IMR-90 (cell line): ENCODE results near the gene RBM15B.
"Not testable (repeated sequence)": the region's sequence is repeated elsewhere in the genome, so short reads cannot be mapped to it uniquely, and the experiment has no call there.

Experiments
- FOS ChIP-seq: fragments of 150-350 bp; IDR thresholded peaks from 2 replicates; pipeline ENCODE4 v1.6.1; 2016; ENCODE audit warnings: low read depth, low read length
- MAZ ChIP-seq: IDR thresholded peaks from 2 replicates; pipeline ENCODE4 v1.6.1; 2012; ENCODE audit warnings: low read depth, mild to moderate bottlenecking, low read length, improper control_type of control experiment, moderate library complexity, borderline replicate concordance
- NFE2L2 ChIP-seq: fragments of 150-350 bp; IDR thresholded peaks from 2 replicates; pipeline ENCODE4 v1.6.1; 2016; ENCODE audit warnings: low read depth, mild to moderate bottlenecking, low read length
- POLR2A ChIP-seq: IDR thresholded peaks from 2 replicates; pipeline ENCODE4 v1.6.1; 2012; ENCODE audit warnings: mild to moderate bottlenecking, low read depth, low read length
- RAD21 ChIP-seq: IDR thresholded peaks from 2 replicates; pipeline ENCODE4 v1.6.1; 2012; ENCODE audit warnings: low read length, improper control_type of control experiment
- RFX5 ChIP-seq: IDR thresholded peaks from 2 replicates; pipeline ENCODE4 v1.8.0; 2012; ENCODE audit warnings: low read depth, mild to moderate bottlenecking, low read length, moderate library complexity
- SMC3 ChIP-seq: fragments of 150-350 bp; IDR thresholded peaks from 2 replicates; pipeline ENCODE4 v1.6.1; 2016; ENCODE audit warnings: low read depth, mild to moderate bottlenecking, antibody characterized with exemption, low read length, moderate library complexity
- TF ChIP-seq, protein P1 (sequence below): conservative IDR thresholded peaks from 2 replicates; pipeline ENCODE4 v1.5.1; 2012; ENCODE audit warnings: mild to moderate bottlenecking, low read depth, low read length, improper control_type of control experiment
- TF ChIP-seq, protein P2 (sequence below): fragments of 150-350 bp; IDR thresholded peaks from 2 replicates; pipeline ENCODE4 v1.6.1; 2017; ENCODE audit warnings: mild to moderate bottlenecking, antibody characterized with exemption, low read length, low read depth

- TF ChIP-seq, protein P1, sequence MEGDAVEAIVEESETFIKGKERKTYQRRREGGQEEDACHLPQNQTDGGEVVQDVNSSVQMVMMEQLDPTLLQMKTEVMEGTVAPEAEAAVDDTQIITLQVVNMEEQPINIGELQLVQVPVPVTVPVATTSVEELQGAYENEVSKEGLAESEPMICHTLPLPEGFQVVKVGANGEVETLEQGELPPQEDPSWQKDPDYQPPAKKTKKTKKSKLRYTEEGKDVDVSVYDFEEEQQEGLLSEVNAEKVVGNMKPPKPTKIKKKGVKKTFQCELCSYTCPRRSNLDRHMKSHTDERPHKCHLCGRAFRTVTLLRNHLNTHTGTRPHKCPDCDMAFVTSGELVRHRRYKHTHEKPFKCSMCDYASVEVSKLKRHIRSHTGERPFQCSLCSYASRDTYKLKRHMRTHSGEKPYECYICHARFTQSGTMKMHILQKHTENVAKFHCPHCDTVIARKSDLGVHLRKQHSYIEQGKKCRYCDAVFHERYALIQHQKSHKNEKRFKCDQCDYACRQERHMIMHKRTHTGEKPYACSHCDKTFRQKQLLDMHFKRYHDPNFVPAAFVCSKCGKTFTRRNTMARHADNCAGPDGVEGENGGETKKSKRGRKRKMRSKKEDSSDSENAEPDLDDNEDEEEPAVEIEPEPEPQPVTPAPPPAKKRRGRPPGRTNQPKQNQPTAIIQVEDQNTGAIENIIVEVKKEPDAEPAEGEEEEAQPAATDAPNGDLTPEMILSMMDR = not testable (repeated sequence)
- TF ChIP-seq, protein P2, sequence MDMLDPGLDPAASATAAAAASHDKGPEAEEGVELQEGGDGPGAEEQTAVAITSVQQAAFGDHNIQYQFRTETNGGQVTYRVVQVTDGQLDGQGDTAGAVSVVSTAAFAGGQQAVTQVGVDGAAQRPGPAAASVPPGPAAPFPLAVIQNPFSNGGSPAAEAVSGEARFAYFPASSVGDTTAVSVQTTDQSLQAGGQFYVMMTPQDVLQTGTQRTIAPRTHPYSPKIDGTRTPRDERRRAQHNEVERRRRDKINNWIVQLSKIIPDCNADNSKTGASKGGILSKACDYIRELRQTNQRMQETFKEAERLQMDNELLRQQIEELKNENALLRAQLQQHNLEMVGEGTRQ = not testable (repeated sequence)
- not testable (repeated sequence) for TF ChIP-seq POLR2A, SMC3, FOS, RAD21, RFX5, MAZ, NFE2L2
These were observed 22.8 kb upstream of the RBM15B start for GRCh38 chr3:51368276-51368675.
